GM20000 (cell line): ENCODE results near the gene TRIM15.
"Not testable (repeated sequence)": the region's sequence is repeated elsewhere in the genome, so short reads cannot be mapped to it uniquely, and the experiment has no call there.

Experiments
- DNase-seq: peaks from one replicate; pipeline ENCODE4 v3.0.0; 2012; ENCODE audit warnings: low spot score
- TF ChIP-seq, protein P1 (sequence below): IDR thresholded peaks from 2 replicates; pipeline ENCODE4 v1.5.1; 2012; ENCODE audit warnings: mild to moderate bottlenecking, control low read depth; ENCODE audit errors: extremely low read depth, missing control alignments

The TRIM15 gene

GRCh38 chr6:30216096-30216495 is 52.8 kb downstream of the TRIM15 start:
- TF ChIP-seq, protein P1, sequence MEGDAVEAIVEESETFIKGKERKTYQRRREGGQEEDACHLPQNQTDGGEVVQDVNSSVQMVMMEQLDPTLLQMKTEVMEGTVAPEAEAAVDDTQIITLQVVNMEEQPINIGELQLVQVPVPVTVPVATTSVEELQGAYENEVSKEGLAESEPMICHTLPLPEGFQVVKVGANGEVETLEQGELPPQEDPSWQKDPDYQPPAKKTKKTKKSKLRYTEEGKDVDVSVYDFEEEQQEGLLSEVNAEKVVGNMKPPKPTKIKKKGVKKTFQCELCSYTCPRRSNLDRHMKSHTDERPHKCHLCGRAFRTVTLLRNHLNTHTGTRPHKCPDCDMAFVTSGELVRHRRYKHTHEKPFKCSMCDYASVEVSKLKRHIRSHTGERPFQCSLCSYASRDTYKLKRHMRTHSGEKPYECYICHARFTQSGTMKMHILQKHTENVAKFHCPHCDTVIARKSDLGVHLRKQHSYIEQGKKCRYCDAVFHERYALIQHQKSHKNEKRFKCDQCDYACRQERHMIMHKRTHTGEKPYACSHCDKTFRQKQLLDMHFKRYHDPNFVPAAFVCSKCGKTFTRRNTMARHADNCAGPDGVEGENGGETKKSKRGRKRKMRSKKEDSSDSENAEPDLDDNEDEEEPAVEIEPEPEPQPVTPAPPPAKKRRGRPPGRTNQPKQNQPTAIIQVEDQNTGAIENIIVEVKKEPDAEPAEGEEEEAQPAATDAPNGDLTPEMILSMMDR, result no peak
- DNase-seq, result no peak

DNA sequence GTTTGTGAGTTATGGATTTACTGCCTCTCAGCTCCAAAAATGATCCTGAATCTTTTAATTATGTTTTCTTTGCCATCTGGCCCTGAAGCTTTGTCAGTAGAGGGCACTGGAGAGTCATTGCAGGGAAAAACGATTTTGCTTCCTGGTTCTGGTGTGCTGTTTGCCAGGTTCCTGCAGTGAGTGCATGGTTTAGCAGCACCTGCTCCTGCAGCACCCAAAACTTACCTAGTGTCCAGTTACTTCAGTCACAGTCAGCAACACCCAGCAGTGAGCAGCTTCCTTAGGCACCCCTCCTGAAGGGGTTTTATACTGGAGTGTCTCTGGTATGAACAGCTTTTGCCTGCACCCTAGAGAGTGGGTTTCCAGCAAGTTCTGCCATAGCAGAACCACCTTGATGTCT is 55.9 kb downstream of the TRIM15 start:
- peak; percentile 75 for DNase-seq
- TF ChIP-seq, protein P1, result peak; percentile 79

GRCh38 chr6:30221395-30221794 is 58.0 kb downstream of the TRIM15 start:
- not testable (repeated sequence) for DNase-seq

GRCh38 chr6:30221956-30222355 is 58.6 kb downstream of the TRIM15 start:
- not testable (repeated sequence) for DNase-seq
